Measurements from ENCODE around the gene BZW1.

The BZW1 gene

GRCh38 chr2:200873560-200873959, 61.9 kb downstream of the BZW1 start:
- DNase-seq: no peak
